Measurements from ENCODE around the gene MYO15B.
"Not testable (repeated sequence)": the region's sequence is repeated elsewhere in the genome, so short reads cannot be mapped to it uniquely, and the experiment has no call there.

MYO15B gene

DNA sequence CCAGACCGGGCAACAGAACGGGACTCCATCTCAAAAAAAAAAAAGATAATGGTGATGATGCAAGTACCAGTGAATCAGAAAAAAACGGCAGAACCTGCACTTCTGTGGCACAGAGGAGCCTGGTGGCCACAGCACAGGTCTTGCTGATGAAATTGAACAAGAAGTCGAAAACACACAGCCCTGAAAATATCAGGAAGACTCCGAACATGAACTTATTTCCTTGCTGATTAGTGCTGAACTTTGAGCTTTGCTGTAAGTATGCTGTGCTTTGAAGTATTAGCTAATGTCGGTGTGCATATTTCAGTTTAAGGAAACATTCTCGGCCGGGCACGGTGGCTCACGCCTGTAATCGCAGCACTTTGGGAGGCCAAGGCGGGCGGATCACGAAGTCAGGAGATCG, 10.9 kb upstream of the MYO15B start:
- no peak for ATAC-seq

DNA sequence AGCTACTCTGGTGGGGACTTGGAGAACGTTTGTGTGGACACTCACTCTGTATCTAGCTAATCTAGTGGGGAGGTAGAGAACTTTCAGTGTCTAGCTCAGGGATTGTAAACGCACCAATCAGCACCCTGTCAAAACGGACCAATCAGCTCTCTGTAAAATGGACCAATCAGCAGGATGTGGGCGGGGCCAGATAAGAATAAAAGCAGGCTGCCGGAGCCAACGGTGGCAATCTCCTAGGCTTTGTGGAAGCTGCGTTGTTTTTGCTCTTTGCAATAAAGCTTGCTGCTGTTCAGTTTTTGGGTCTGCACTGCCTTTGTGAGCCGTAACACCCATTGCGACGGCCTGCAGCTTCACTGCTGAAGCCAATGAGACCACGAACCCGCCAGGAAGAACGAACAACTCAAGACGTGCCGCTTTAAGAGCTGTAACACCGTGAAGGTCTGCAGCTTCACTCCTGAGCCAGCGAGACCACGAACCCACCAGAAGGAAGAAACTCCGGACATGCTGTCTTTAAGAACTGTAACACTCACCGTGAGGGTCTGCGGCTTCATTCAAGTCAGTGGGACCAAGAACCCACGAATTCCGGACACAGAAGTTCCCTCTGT, 6.4 kb upstream of the MYO15B start:
- peak; percentile 38 to 44 for ATAC-seq

DNA sequence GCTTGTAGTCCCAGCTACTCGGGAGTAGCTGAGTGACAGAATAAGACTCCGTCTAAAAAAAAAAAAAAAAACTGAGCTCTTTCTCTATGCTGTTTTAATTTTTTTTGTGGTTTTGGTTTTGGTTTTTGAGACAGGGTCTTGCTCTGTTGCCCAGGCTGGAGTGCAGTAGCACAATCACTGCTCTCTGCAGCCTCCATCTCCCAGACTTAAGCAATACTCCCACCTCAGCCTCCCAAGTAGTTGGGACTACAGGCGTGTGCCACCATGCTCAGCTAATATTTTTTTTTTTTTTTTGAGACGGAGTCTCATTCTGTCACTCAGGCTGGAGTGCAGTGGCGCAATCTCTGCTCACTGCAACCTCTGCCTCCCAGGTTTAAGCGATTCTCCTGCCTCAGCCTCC, 4.4 kb upstream of the MYO15B start:
- ATAC-seq, result not testable (repeated sequence)

DNA sequence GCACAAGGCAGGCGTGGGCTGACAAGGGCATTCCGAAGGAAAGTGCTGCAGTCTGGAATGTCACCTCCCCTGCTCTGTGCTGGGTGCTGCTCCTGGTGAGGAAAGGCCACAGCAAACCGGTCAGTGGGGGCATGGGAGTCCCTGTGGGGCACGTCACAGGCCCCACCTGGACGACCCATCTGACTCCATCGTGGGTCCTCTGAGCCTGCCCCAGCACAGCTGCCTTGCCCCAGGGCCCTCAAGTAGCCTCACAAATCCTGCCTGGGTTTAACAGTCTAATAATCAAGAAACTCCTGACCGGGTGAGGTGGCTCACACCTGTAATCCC, 2.8 kb upstream of the MYO15B start:
- no peak for ATAC-seq

DNA sequence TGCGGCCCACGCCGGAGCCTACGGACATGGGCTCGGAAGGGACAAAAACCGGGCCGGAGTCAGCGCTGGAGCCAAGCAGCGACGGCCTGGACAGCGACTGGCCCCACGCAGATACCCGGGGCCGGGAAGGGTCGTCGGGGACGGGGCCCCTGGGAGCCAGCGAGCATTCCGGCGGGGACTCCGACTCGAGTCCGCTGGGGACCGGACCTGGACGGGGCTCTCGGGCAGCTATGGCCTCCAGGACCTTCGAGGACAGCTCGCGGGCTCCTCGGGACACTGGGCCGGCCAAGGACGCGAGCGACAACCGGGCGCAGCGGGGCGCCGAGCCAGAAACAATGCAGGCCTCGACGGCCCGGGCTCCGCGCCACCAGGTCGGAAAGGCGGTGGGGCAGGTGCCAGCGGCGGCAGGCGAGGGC, 1.0 kb downstream of the MYO15B start:
- ATAC-seq, result peak; percentile 15 to 28

DNA sequence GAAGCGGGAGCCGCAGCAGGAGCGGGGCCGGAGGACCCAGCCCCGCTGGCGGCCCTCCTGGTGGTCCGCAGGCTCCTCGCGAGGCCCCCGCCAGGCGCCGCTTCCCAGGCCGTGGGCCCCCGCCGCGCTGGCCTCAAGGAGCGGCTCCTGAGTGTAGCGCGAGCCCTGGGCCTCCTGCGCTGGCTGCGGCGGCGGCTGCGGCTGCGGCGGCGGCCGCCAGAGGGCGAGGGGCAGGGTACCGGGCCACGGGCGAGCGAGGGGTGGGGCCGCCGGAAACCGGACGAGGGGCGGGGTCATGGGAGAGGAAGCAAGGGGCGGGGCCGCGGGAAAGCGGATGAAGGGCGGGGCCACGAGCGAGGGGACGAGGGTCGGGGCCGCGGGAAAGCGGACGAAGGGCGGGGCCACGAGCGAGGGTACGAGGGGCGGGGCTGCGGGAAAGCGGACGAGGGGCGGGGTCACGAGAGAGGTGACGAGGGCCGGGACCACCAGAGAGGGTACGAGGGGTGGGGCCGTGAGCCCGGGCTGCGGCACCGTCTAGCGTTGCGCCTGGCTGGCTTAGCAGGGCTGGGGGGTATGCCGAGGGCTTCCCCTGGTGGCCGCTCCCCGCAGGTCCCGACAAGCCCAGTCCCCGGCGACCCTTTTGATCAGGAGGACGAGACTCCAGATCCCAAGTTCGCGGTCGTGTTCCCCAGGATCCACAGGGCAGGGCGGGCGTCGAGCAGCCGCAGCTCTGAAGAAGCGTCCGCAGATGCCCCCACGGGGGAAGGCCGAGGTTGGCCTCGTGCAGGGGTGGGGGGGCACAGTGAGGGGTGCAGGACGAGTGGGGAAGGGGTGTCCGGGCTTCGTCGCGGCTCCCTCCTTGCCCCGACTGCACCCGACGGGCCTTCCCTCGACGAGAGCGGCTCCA, 1.7 kb downstream of the MYO15B start:
- peak; percentile 87 to 89 for ATAC-seq

DNA sequence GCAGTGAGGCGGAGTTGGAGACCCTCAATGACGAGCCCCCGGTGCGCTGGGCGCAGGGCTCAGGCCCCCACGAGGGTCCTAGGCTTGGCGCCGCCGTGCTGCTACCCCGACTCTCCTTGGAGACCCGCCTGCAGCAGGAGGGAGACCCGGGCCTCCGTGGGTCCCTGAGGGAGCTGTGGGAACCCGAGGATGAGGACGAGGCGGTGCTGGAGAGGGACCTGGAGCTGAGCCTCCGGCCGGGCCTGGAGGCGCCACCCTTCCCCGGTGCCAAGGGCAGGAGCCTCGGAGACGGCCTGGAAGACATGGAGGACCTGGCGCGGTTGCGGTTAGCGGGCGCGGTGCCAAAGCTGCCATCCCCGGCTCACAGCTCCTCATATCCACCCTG, 2.3 kb downstream of the MYO15B start:
- ATAC-seq, result no peak

DNA sequence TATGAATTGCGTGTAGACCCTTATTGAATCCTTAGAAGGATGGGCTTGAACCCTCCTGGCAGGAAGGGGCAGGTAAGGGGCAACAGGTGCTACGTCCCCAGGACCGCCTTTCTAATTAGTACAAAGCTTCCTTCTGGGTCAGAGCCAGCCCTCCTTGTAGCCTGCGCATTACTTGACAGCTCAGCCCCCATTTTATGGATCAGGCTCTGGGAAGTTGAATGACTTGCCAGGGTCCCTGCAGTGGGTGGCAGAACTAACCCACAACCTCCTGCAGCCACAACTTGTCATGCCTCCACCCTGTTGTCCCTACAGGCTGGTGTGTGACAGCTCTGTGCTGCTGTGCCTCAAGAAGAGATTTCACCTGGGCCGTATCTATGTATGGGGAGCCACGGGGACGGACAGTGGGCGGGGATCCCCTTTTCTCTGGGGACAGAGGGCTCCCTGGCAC, 2.7 kb downstream of the MYO15B start:
- no peak for ATAC-seq

DNA sequence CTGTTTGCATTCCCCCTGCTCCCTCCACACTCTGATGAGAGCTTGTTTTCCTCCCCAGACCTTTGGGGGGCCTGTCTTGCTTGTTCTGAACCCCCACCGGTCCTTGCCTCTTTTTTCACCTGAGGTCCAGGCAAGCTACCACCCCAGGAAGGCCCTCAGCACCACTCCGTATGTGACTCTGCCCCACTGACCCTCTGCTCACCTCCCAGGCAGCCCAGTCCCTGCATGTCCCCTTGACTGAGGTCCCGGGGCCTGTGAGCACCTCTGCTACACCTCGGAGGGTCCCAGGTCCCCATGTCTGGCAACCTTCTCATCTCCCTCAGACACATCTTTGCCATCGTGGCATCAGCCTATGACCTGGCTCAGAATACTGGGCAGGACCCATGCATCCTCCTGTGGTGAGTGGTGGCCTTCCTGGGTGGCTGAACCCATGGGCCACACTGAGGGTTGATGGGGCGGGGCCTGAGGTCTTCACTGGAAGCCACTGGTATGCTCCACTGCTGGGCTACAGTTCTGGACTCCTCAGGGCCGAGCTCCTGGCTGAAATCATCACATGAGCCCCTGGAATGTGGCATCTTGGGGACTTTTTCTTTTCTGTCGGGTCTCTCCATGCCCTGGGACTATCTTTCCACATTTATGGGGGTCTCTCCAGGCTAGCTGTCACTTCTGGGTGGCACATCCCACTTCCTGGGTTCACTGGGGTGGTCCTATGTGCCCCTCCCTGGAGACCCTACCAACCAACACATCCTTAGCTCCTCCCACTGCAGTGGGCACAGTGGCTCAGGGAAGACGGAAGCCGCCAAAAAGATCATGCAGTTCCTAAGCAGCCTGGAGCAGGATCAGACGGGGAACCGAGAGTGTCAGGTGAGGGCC, 3.5 kb downstream of the MYO15B start:
- ATAC-seq, result no peak

DNA sequence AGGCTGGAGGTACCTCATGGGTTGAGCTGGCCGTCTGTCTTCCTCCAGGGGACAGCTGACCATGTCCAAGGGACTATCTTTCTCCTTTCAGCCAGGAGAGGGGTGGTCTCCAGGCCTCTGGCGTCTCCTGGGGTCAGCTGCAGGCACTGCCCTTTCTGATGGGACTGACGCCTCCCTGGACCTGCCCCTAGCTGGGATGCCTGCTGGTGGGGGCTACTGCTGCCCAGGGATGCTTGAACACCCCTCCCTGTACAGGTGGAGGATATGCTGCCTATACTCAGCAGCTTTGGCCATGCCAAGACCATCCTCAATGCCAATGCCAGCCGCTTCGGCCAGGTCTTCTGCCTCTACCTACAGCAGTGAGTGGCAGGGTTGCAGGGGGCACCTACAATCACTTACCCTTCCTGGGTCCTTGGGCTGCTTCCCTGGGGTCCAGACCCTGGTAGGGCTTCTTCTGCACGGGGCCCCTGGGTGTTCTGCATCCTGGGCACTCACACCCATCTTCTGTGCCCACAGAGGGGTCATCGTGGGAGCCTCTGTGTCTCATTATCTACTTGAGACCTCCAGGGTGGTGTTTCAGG, 4.2 kb downstream of the MYO15B start:
- no peak for ATAC-seq

DNA sequence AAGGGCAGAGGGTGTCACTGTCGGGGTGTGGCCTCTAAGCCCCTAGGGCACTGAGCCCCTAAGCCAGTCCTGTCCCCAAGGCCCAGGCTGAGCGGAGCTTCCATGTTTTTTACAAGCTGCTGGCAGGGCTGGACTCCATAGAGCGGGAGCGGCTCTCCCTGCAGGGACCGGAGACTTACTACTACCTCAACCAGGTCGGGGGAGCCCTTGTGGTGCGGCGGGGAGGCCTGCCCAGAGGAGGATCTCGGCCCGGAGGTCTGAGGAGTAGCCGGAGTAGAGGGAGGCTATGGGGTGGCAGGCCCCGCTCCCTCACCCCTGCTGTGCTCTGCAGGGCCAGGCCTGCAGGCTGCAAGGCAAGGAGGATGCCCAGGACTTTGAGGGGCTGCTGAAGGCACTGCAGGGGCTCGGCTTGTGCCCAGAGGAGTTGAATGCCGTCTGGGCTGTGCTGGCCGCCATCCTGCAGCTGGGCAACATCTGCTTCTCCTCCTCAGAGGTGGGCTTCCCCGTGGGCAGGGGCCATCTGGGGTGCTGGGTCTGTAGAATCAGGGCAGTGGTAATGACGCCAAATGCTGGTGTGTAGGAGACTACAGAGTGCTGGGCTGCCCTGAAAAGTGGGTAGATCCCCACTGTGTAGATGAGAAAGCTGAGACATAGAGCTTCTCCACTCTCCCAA, 4.9 kb downstream of the MYO15B start:
- ATAC-seq, result no peak

DNA sequence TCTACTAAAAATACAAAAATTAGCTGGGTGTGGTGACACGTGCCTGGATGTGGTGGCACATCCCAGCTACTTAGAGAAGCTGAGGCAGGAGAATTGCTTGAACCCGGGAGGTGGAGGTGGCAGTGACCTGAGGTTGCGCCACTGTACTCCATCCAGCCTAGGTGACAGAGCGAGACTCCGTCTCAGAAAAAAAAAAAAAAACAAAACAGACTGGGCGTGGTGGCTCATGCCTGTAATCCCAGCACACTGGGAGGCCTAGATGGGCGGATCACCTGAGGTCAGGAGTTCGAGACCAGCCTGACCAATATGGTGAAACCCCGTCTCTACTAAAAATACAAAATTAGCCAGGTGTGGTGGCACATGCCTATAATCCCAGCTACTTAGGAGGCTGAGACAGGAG, 5.8 kb downstream of the MYO15B start:
- not testable (repeated sequence) for ATAC-seq

DNA sequence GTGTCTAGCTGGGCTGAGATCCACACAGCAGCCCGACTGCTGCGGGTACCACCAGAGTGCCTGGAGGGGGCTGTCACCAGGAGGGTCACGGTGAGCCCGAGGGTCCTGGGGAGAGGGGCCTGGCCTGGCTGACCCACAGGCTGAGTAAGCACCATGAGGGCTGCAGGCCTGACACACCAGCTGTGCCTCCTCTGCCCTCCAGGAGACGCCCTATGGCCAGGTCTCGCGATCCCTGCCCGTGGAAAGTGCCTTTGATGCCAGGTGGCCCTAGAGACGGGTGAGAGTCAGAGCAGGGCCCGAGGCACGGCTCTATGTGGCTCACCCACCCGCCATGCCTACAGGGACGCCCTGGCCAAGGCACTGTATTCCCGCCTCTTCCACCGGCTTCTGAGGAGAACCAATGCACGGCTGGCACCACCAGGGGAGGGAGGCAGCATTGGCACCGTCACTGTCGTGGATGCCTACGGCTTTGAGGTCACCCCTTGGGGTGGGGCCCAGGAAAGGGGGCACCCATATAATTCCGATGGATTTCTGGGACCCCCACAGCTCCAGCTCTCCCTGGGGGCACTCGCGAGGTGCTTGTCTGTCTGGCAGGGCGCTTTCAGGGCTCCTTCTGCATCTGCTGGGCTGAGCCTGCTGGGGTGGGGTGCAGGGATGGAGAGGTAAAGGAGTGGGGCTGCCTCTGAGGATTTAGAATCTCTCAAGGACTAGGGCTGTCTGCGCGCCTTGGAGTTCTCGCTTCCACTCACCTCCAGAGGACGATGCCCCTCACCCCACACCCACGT, 7.1 kb downstream of the MYO15B start:
- ATAC-seq, result no peak

DNA sequence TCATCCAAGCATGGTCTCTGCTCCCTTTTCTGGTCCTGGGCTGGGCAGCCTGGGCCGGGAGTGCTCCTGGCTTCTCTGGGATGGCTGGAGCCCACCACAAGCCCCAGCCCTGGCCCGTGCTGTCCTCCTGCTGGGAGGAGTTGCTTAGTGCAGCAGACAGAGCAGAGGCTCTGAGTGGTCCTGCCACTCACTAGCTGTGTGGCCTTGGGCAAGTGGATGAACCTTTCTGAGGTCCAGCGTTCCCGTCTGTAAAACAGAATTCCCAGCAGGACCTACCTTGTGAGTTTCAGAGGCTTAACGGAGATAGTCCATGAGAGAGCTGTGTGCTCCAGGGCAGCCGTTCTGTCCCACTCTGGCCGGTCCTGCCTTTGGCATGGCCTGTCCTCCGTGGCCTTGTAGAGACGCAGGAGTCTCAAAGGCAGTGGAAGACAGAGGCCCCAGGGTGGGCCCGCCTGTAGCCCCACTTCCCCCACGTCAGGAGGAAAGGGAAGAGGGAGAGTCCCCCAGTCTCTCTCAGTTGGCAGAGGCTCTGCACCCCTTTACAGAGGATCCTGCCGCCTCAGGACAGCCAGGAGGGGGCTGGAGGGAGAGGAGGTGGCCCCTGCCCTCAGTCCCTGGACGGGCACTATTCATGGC, 7.8 kb downstream of the MYO15B start:
- ATAC-seq, result no peak

DNA sequence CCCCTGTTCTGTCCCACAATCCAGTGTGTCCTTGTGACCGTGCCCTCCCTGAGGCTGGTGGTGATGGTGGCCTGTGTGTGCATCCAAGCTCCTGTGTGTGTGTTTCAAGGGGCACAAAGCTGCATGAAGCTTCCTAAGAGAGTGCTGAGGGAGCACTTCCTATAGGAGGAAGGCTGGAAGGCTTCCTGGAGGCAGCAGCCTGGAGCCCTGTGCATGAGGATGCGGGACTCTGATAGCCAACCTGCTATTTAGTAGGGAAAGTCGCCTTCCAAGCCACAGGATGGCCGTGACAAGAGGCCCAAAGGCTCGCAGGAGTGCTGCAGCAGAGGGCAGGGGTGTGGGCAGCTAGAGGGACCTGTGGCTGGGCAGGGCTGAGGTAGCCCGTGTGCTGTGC, 8.3 kb downstream of the MYO15B start:
- ATAC-seq, result no peak

DNA sequence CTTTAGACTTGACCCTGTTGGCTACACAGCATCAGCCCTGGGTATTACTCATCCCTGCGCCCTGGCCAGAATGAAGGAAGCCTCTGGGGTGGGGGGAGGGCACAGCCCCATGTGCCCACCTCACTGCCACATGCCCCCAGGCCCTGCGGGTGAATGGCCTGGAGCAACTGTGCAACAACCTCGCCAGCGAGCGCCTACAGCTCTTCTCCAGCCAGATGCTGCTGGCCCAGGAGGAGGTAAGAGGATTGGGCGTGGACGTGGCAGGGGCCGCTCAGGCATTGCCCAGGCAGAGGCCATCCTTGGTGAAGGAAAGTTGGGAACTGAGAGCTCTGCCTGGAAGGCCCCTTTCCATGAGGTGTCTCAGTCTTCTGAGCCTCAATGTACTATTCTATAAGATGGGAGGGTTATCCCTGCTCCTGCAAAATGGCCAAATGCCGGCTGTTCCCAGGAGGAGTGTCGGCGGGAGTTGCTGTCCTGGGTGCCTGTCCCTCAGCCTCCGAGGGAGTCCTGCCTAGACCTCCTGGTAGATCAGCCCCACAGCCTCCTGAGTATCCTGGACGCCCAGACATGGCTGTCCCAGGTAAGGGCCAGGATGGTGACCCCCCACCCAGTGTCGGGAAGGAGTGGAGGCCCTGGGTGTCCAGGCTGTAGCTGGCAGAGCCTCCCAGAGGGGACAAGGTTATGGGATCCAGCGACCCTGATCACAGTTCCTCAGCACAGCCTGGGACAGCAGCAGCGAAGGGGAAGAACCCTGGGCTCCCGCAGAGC, 8.9 kb downstream of the MYO15B start:
- no peak for ATAC-seq

DNA sequence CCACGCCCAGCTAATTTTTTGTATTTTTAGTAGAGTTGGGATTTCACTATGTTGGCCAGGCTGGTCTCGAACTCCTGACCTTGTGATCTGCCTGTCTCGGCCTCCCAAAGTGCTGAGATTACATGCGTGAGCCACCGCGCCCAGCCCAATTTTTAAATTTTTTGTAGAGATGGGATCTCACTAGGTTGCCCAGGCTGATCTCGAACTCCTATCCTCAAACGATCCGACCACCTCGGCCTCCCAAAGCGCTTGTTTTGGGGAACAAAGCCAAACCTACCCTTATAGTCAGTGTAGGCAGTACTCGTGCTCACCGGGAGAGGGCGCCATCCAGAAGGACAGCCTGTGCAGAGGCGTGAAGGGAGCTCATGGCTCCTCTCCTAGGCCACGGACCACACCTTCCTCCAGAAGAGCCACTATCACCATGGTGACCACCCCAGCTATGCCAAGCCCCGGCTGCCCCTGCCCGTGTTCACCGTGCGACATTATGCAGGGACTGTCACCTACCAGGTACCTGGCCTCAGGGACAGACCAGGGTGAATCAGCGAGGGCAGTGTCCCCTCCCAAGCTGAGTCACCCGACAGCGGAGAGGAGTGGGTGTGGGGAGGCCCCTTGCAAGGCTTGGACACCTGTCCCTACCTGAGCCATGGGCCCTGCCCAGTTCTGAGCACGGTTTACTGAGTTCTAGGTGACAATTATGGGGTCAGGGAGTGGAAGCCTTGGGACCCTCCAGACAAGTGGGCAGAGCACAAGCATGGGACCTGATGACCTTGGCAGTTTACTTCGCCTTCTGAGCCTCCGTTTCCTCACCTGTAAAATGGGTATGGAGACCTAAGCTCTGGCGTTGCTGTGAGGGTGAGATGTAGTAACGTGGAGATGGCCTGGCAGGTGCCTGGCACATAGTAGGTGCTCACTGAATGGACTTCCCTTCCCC, 13.7 kb downstream of the MYO15B start:
- peak; percentile 63 to 66 for ATAC-seq

DNA sequence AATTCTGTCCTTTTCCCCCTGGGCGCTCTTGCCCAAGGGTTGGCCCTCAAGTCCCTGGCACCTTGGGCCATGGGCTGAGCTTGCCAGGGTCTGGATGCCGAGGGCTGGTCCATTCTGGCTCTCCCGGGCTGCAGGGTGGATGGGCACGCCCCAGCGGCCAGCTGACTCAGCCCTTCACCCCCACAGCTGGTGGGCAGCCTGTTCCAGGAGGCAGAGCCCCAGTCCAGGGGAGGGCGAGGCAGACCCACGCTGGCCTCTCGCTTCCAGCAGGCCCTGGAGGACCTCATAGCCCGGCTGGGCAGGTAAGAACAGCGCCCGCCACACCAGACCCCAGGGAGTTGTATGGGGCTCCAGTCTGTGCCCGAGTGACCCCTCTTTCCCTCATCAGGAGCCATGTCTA, 15.0 kb downstream of the MYO15B start:
- ATAC-seq, result no peak

DNA sequence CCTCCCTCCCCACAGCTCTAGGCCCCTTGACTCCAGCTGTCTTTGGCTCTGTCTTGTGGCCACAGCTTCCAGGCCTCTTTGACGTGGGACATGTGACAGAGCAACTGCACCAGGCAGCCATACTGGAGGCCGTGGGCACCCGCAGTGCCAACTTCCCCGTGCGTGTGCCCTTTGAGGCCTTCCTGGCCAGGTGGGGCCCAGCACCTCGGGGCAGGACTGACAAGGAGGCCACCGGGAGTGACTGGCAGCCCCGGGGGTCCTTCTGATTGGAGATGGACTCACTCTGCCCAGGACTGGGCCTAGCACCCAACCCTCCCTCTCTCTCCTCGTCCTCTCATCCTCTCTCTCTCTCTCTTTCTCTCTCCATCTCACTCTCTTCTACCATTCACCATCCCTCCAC, 15.5 kb downstream of the MYO15B start:
- no peak for ATAC-seq
